T follicular helper cell (primary cell): Measurements from ENCODE around the gene PSMB5.
A peak's percentile ranks its signal among the peaks of the same experiment; 100 is the strongest.

Source experiments
- DNase-seq: peaks from one replicate; pipeline ENCODE4 v3.0.0-alpha.2; 2020; ENCODE audit warnings: low read depth

PSMB5 gene

GRCh38 chr14:22987291-22987690, 47.4 kb downstream of the PSMB5 start:
- DNase-seq: no peak

GRCh38 chr14:22986508-22987054, 48.1 kb downstream of the PSMB5 start:
- peak; percentile 84 for DNase-seq

- DNase-seq: no peak
Measured at GRCh38 chr14:22985894-22986507, 48.7 kb downstream of the PSMB5 start.

- DNase-seq: no peak
Measured at GRCh38 chr14:22984959-22985658, 49.6 kb downstream of the PSMB5 start.

- peak; percentile 56 for DNase-seq
Measured at GRCh38 chr14:22982477-22983245, 52.0 kb downstream of the PSMB5 start, which contains the start of gene AJUBA. AJUBA (minus strand) TSS chr14:22982551; CDS start chr14:22982266, 285 bp downstream.

- DNase-seq: no peak
Measured at GRCh38 chr14:22981876-22982476, 52.7 kb downstream of the PSMB5 start.

- no peak for DNase-seq
Measured at GRCh38 chr14:22981090-22981875, 53.4 kb downstream of the PSMB5 start.

- DNase-seq: no peak
Measured at GRCh38 chr14:22980672-22981089, 54.0 kb downstream of the PSMB5 start.

- no peak for DNase-seq
Measured at GRCh38 chr14:22979748-22980392, 54.8 kb downstream of the PSMB5 start.

GRCh38 chr14:22978981-22979671, 55.6 kb downstream of the PSMB5 start:
- no peak for DNase-seq

GRCh38 chr14:22978487-22978837, 56.2 kb downstream of the PSMB5 start:
- no peak for DNase-seq

GRCh38 chr14:22977684-22978486, 56.8 kb downstream of the PSMB5 start:
- DNase-seq: no peak

- DNase-seq: no peak
Measured at GRCh38 chr14:22977434-22977683, 57.3 kb downstream of the PSMB5 start.

GRCh38 chr14:22976620-22977433, 57.9 kb downstream of the PSMB5 start:
- no peak for DNase-seq
